DND-41 (cell line): ENCODE measurements around the gene HES2.
"Not testable (repeated sequence)": the region's sequence is repeated elsewhere in the genome, so short reads cannot be mapped to it uniquely, and the experiment has no call there.

ENCODE experiments used
- EZH2 ChIP-seq: IDR thresholded peaks from 3 replicates; pipeline ENCODE4 v1.6.1; 2012; ENCODE audit warnings: borderline replicate concordance, low read depth, mild to moderate bottlenecking, moderate library complexity, low read length, inconsistent platforms; ENCODE audit not compliant: severe bottlenecking
- TF ChIP-seq, protein P1 (sequence below): IDR thresholded peaks from 2 replicates; pipeline ENCODE4 v1.5.1; 2012; ENCODE audit warnings: borderline replicate concordance, low read length, moderate library complexity, mild to moderate bottlenecking; ENCODE audit not compliant: poor library complexity, severe bottlenecking; ENCODE audit errors: extremely low read depth

GRCh38 chr1:6437012-6437700, 17.4 kb upstream of the HES2 start:
- TF ChIP-seq, protein P1, sequence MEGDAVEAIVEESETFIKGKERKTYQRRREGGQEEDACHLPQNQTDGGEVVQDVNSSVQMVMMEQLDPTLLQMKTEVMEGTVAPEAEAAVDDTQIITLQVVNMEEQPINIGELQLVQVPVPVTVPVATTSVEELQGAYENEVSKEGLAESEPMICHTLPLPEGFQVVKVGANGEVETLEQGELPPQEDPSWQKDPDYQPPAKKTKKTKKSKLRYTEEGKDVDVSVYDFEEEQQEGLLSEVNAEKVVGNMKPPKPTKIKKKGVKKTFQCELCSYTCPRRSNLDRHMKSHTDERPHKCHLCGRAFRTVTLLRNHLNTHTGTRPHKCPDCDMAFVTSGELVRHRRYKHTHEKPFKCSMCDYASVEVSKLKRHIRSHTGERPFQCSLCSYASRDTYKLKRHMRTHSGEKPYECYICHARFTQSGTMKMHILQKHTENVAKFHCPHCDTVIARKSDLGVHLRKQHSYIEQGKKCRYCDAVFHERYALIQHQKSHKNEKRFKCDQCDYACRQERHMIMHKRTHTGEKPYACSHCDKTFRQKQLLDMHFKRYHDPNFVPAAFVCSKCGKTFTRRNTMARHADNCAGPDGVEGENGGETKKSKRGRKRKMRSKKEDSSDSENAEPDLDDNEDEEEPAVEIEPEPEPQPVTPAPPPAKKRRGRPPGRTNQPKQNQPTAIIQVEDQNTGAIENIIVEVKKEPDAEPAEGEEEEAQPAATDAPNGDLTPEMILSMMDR: peak; percentile 32
- not testable (repeated sequence) for TF ChIP-seq EZH2
